SK-N-SH treated with all-trans-retinoic acid at 6 μM for 48 hours (cell line): ENCODE data around the gene NOC4L.

Experiments used
- ARNTL ChIP-seq: fragments of 450-650 bp; formaldehyde crosslinking; IDR thresholded peaks from 2 replicates; pipeline ENCODE4 v1.5.0; 2020; ENCODE audit warnings: low read depth, mild to moderate bottlenecking, moderate library complexity, borderline replicate concordance
- CREB5 ChIP-seq: fragments of 250-450 bp; sonication (Bioruptor Pico); IDR thresholded peaks from 2 replicates; pipeline ENCODE4 v1.5.1; 2020; ENCODE audit warnings: low read depth, mild to moderate bottlenecking, moderate library complexity
- ISL1 ChIP-seq: fragments of 250-450 bp; sonication (Bioruptor Pico); IDR thresholded peaks from 2 replicates; pipeline ENCODE4 v2.1.2; 2022; ENCODE audit warnings: mild to moderate bottlenecking, moderate library complexity
- RARB ChIP-seq: fragments of 250-450 bp; sonication (Bioruptor Pico); IDR thresholded peaks from 2 replicates; pipeline ENCODE4 v1.8.0; 2021; ENCODE audit warnings: mild to moderate bottlenecking, moderate library complexity
- ZNF565 ChIP-seq: fragments of 450-650 bp; formaldehyde crosslinking; conservative IDR thresholded peaks from 2 replicates; pipeline ENCODE4 v1.5.0; 2020; ENCODE audit warnings: low read depth, mild to moderate bottlenecking, moderate library complexity
- ZNF70 ChIP-seq: fragments of 450-650 bp; formaldehyde crosslinking; IDR thresholded peaks from 2 replicates; pipeline ENCODE4 v1.5.0; 2020; ENCODE audit warnings: mild to moderate bottlenecking, moderate library complexity

DNA sequence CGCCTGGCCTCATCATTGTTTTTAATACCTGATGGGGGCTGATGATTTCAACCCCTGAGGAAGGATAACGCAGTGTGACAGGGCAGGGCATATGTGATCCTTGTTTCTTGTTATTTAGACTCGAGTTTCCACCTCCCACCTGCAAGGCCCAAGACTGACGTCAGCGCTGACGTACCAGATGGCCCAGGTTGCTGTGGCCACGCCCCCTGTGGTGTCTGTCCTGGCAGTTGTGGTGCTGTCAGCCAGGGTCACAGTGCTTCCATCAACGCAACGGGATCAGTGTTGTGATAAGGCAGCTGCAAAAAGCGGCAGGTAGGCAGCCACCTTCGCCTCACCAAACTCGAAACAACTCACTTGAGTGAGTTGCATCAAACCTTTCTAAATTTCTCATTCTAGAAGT is 18.5 kb upstream of the NOC4L start:
- TF ChIP-seq ARNTL (no peak), RARB (CRISPR knock-in tag) (no peak), CREB5 (CRISPR knock-in tag) (no peak), ZNF70 (CRISPR knock-in tag) (no peak), ISL1 (CRISPR knock-in tag) (no peak), ZNF565 (CRISPR knock-in tag) (no peak)
